Calu3 (cell line): ENCODE results near the gene ACTG2. TPM values are rescaled to one million over a fixed set of nuclear protein-coding genes. Genes with fewer than 3 reads are reported as not detected.

Experiments
- BruUV-seq: library from RNA; stranded (reverse); fragments of 400-500 nt; replicated peaks from 2 replicates; lab custom pipeline; 2021; lab: Mats Ljungman, UMichigan
- CTCF ChIA-PET: fragments of 300-600 bp; sonication (Branson Sonifier 250); formaldehyde crosslinking; loops from one replicate; lab custom pipeline; 2022; ENCODE audit warnings: antibody characterized with exemption; lab: Charles Lee
- DNase-seq: peaks from one replicate; pipeline ENCODE4 v3.0.0; 2022
- H3K27ac Mint-ChIP-seq: one replicate; pipeline ENCODE4 v1.8.0; 2022; ENCODE audit warnings: mixed read lengths; ENCODE audit not compliant: unreplicated experiment
- H3K27me3 Mint-ChIP-seq: one replicate; pipeline ENCODE4 v1.8.0; 2022; ENCODE audit warnings: mixed read lengths; ENCODE audit not compliant: unreplicated experiment
- H3K36me3 Mint-ChIP-seq: one replicate; pipeline ENCODE4 v1.8.0; 2022; ENCODE audit warnings: mild to moderate bottlenecking, moderate library complexity, mixed read lengths; ENCODE audit not compliant: insufficient read depth, unreplicated experiment
- H3K4me1 Mint-ChIP-seq: one replicate; pipeline ENCODE4 v1.8.0; 2022; ENCODE audit warnings: mild to moderate bottlenecking, low read depth, mixed read lengths; ENCODE audit not compliant: unreplicated experiment
- H3K4me3 Mint-ChIP-seq: one replicate; pipeline ENCODE4 v1.8.0; 2022; ENCODE audit warnings: mild to moderate bottlenecking, low read depth, moderate library complexity, mixed read lengths; ENCODE audit not compliant: unreplicated experiment
- H3K9me3 Mint-ChIP-seq: one replicate; pipeline ENCODE4 v1.8.0; 2022; ENCODE audit warnings: low read depth, mixed read lengths; ENCODE audit not compliant: unreplicated experiment
- CTCF ChIP-seq: fragments of 200-600 bp; IDR thresholded peaks from one replicate; pipeline ENCODE4 v1.8.0; 2022; ENCODE audit warnings: antibody characterized with exemption; ENCODE audit not compliant: unreplicated experiment
- intact Hi-C: fragments of 100-400 bp; cut with micrococcal nuclease; formaldehyde crosslinking; loops from one replicate; pipeline ENCODE4 v1.10.0; 2022; ENCODE audit not compliant: unreplicated experiment
- total RNA-seq: library from RNA; stranded (reverse); gene quantifications from 2 replicates; pipeline ENCODE4 v1.2.3, GENCODE V29; 2022

Gene ACTG2
- total RNA-seq, 1 experiment from 2014 or later, result not detected

GRCh38 chr2:73946666-73947065 lies 53.9 kb downstream of the ACTG2 start:
- TF ChIP-seq CTCF, result no peak
- Mint-ChIP-seq H3K4me1 (peaks cover 9% of the 10 kb centered on the region), H3K27ac (no peak overlapping the region), H3K27me3 (no peaks in the 10 kb centered on the region), H3K9me3 (no peaks in the 10 kb centered on the region), H3K4me3 (no peak overlapping the region), H3K36me3 (peaks cover 42% of the 10 kb centered on the region)
- CTCF ChIA-PET, result no interaction called here
- intact Hi-C loops, result no loop called here
- BruUV-seq, result no TSS peak
- no peak for DNase-seq

GRCh38 chr2:73947412-73948018 lies 54.7 kb downstream of the ACTG2 start:
- intact Hi-C loops, result no loop called here
- no TSS peak for BruUV-seq
- no peak overlapping the region for H3K4me3 Mint-ChIP-seq
- no peaks in the 10 kb centered on the region for H3K9me3 Mint-ChIP-seq
- no peak for DNase-seq
- H3K27me3 Mint-ChIP-seq, result no peaks in the 10 kb centered on the region
- no peak for TF ChIP-seq CTCF
- peaks cover 46% of the 10 kb centered on the region for H3K36me3 Mint-ChIP-seq
- CTCF ChIA-PET, result no interaction called here
- no peak overlapping the region for H3K27ac Mint-ChIP-seq
- H3K4me1 Mint-ChIP-seq, result peaks cover 9% of the 10 kb centered on the region

GRCh38 chr2:73949802-73950201 lies 57.0 kb downstream of the ACTG2 start:
- Mint-ChIP-seq H3K4me3 (no peak overlapping the region), H3K4me1 (peaks cover 7% of the 10 kb centered on the region), H3K9me3 (no peaks in the 10 kb centered on the region), H3K27ac (no peak overlapping the region), H3K36me3 (peaks cover 42% of the 10 kb centered on the region), H3K27me3 (no peaks in the 10 kb centered on the region)
- CTCF ChIA-PET, result no interaction called here
- BruUV-seq, result no TSS peak
- no peak for TF ChIP-seq CTCF
- intact Hi-C loops, result no loop called here
- no peak for DNase-seq

GRCh38 chr2:73952499-73953446 lies 60.0 kb downstream of the ACTG2 start:
- Mint-ChIP-seq H3K27me3 (no peaks in the 10 kb centered on the region), H3K4me3 (no peak overlapping the region), H3K36me3 (peaks cover 60% of the 10 kb centered on the region), H3K4me1 (no peaks in the 10 kb centered on the region), H3K9me3 (no peaks in the 10 kb centered on the region), H3K27ac (no peak overlapping the region)
- BruUV-seq, result no TSS peak
- no peak for DNase-seq
- intact Hi-C loops, result no loop called here
- no peak for TF ChIP-seq CTCF
- CTCF ChIA-PET, result no interaction called here
